PFSK-1 (cell line): Measurements from ENCODE around the gene EIF2B1.

Experiments
- POLR2AphosphoS5 ChIP-seq: IDR thresholded peaks from 2 replicates; pipeline ENCODE4 v1.6.1; 2012; ENCODE audit warnings: low read depth, mild to moderate bottlenecking, control low read depth, low read length, moderate library complexity
- REST ChIP-seq, 2 experiments: IDR thresholded peaks; 2 replicates each; pipeline versions ENCODE4 v1.6.1 to v1.8.0; 2011 to 2012; ENCODE audit warnings: low read depth in 2 of 2, low read length in 2 of 2, control low read depth in 1 of 2, inconsistent platforms in 1 of 2, mild to moderate bottlenecking in 1 of 2, moderate library complexity in 1 of 2; ENCODE audit not compliant: insufficient read depth in 1 of 2
- SIN3A ChIP-seq: IDR thresholded peaks from 2 replicates; pipeline ENCODE4 v1.6.1; 2012; ENCODE audit warnings: mild to moderate bottlenecking, low read length, moderate library complexity, borderline replicate concordance; ENCODE audit not compliant: insufficient read depth
- TAF1 ChIP-seq: IDR thresholded peaks from 2 replicates; pipeline ENCODE4 v1.6.1; 2012; ENCODE audit warnings: low read length, control low read depth, borderline replicate concordance; ENCODE audit not compliant: insufficient read depth

GRCh38 chr12:123602651-123603195, 30.8 kb downstream of the EIF2B1 start:
- TF ChIP-seq REST (IDR thresholded peaks at IDR 0.05; ENCODE audit: insufficient read depth in 1 of 2, low read depth in 2 of 2, low read length in 2 of 2) (no peak), TAF1 (no peak), POLR2AphosphoS5 (no peak), SIN3A (no peak)
